IMR-90 (cell line): ENCODE data around the gene DHRS4.

Experiments used
- BHLHE40 ChIP-seq: fragments of 150-350 bp; IDR thresholded peaks from 2 replicates; pipeline ENCODE4 v1.6.1; 2016; ENCODE audit warnings: mild to moderate bottlenecking, low read depth, low read length
- CEBPB ChIP-seq: IDR thresholded peaks from 2 replicates; pipeline ENCODE4 v1.6.1; 2012; ENCODE audit warnings: low read depth, low read length, improper control_type of control experiment
- CTCF ChIP-seq: conservative IDR thresholded peaks from 2 replicates; pipeline ENCODE4 v1.5.1; 2012; ENCODE audit warnings: mild to moderate bottlenecking, low read depth, low read length, improper control_type of control experiment
- ELK1 ChIP-seq: fragments of 150-350 bp; IDR thresholded peaks from 2 replicates; pipeline ENCODE4 v1.6.1; 2016; ENCODE audit warnings: low read depth, mild to moderate bottlenecking, low read length, moderate library complexity, borderline replicate concordance
- NFE2L2 ChIP-seq: fragments of 150-350 bp; IDR thresholded peaks from 2 replicates; pipeline ENCODE4 v1.6.1; 2016; ENCODE audit warnings: low read depth, mild to moderate bottlenecking, low read length
- POLR2A ChIP-seq: IDR thresholded peaks from 2 replicates; pipeline ENCODE4 v1.6.1; 2012; ENCODE audit warnings: mild to moderate bottlenecking, low read depth, low read length
- RAD21 ChIP-seq: IDR thresholded peaks from 2 replicates; pipeline ENCODE4 v1.6.1; 2012; ENCODE audit warnings: low read length, improper control_type of control experiment
- TF ChIP-seq, protein P1 (sequence below): fragments of 150-350 bp; IDR thresholded peaks from 2 replicates; pipeline ENCODE4 v1.6.1; 2017; ENCODE audit warnings: mild to moderate bottlenecking, antibody characterized with exemption, low read length, low read depth

DNA sequence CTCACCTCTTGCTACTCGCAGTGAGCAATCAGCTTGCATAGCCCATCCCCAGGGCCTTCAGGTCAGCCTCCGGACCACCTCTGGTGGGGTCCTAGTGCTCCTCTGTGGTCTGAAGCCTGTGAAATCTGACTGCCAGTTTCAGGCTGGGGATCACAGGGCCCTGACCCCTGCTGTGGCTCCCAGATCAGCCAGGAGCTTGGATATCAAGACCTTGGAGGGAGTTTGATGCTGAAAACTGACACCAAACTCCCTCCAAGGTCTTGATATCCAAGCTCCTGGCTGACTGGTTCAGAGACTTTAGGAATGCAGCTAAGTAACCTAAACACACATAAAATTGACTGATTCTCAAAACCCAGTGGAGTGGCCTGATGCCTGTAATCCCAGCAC is 19.8 kb upstream of the DHRS4 start:
- TF ChIP-seq NFE2L2 (no peak), RAD21 (no peak), POLR2A (no peak), CTCF (no peak), BHLHE40 (no peak), ELK1 (no peak), CEBPB (no peak)
- TF ChIP-seq, protein P1, sequence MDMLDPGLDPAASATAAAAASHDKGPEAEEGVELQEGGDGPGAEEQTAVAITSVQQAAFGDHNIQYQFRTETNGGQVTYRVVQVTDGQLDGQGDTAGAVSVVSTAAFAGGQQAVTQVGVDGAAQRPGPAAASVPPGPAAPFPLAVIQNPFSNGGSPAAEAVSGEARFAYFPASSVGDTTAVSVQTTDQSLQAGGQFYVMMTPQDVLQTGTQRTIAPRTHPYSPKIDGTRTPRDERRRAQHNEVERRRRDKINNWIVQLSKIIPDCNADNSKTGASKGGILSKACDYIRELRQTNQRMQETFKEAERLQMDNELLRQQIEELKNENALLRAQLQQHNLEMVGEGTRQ = no peak
